MM.1S (cell line): Measurements from ENCODE around the gene TBX6.
"Not testable (repeated sequence)": the region's sequence is repeated elsewhere in the genome, so short reads cannot be mapped to it uniquely, and the experiment has no call there.

ENCODE experiments used
- DNase-seq: peaks from one replicate; pipeline ENCODE4 v3.0.0-alpha.2; 2015
- H2AFZ ChIP-seq: fragments of 300-600 bp; sonication (generic); 2 replicates; pipeline ENCODE4 v1.6.0; 2016; ENCODE audit warnings: antibody characterized with exemption, low read length
- H3F3A ChIP-seq: fragments of 300-600 bp; sonication (generic); 2 replicates; pipeline ENCODE4 v1.6.1; 2016; ENCODE audit warnings: mild to moderate bottlenecking, antibody characterized with exemption, low read length, moderate library complexity, mixed read lengths; ENCODE audit not compliant: insufficient read depth
- H3K27ac ChIP-seq: fragments of 300-600 bp; sonication (generic); 2 replicates; pipeline ENCODE4 v1.5.1; 2016; ENCODE audit warnings: mild to moderate bottlenecking, low read length
- H3K27me3 ChIP-seq: fragments of 300-600 bp; sonication (generic); replicated peaks from 2 replicates; pipeline ENCODE4 v1.6.0; 2016; ENCODE audit warnings: low read length; ENCODE audit not compliant: insufficient read depth
- H3K36me3 ChIP-seq: fragments of 300-600 bp; sonication (generic); replicated peaks from 2 replicates; pipeline ENCODE4 v1.6.1; 2016; ENCODE audit warnings: mild to moderate bottlenecking, low read length, mixed read lengths; ENCODE audit not compliant: insufficient read depth
- H3K4me1 ChIP-seq: fragments of 300-600 bp; sonication (generic); 2 replicates; pipeline ENCODE4 v1.6.1; 2016; ENCODE audit warnings: low read length, mixed read lengths
- H3K4me2 ChIP-seq: fragments of 300-600 bp; sonication (generic); 2 replicates; pipeline ENCODE4 v1.6.0; 2016; ENCODE audit warnings: low read depth, low read length
- H3K4me3 ChIP-seq: fragments of 300-600 bp; sonication (generic); 2 replicates; pipeline ENCODE4 v1.5.1; 2016; ENCODE audit warnings: low read length, mixed read lengths
- H3K79me2 ChIP-seq: fragments of 300-600 bp; sonication (generic); 2 replicates; pipeline ENCODE4 v1.6.1; 2016; ENCODE audit warnings: mixed run types, low read length, mixed read lengths
- H3K9ac ChIP-seq: fragments of 300-600 bp; sonication (generic); 2 replicates; pipeline ENCODE4 v1.6.1; 2016; ENCODE audit warnings: low read length, mixed read lengths
- H3K9me2 ChIP-seq: fragments of 300-600 bp; sonication (generic); replicated peaks from 2 replicates; pipeline ENCODE4 v1.6.1; 2016; ENCODE audit warnings: mild to moderate bottlenecking, low read length, mixed read lengths; ENCODE audit not compliant: insufficient read depth
- H3K9me3 ChIP-seq: fragments of 300-600 bp; sonication (generic); replicated peaks from 2 replicates; pipeline ENCODE4 v1.6.1; 2016; ENCODE audit warnings: mild to moderate bottlenecking, low read length, mixed read lengths; ENCODE audit not compliant: insufficient read depth
- H4K20me1 ChIP-seq: fragments of 300-600 bp; sonication (generic); 2 replicates; pipeline ENCODE4 v1.6.1; 2016; ENCODE audit warnings: mild to moderate bottlenecking, low read length, moderate library complexity, mixed read lengths; ENCODE audit not compliant: insufficient read depth
- CTCF ChIP-seq: fragments of 300-600 bp; sonication (generic); IDR thresholded peaks from 2 replicates; pipeline ENCODE4 v1.5.1; 2016; ENCODE audit warnings: antibody characterized with exemption, low read length, mixed read lengths
- EZH2 ChIP-seq: fragments of 300-600 bp; sonication (generic); optimal IDR thresholded peaks from 2 replicates; pipeline ENCODE3; 2017; ENCODE audit warnings: low read depth, mild to moderate bottlenecking, antibody characterized with exemption, low read length, mixed read lengths
- EZH2phosphoT487 ChIP-seq: fragments of 300-600 bp; sonication (generic); IDR thresholded peaks from 2 replicates; pipeline ENCODE4 v1.6.1; 2018; ENCODE audit warnings: antibody characterized with exemption, low read length

TBX6 gene

DNA sequence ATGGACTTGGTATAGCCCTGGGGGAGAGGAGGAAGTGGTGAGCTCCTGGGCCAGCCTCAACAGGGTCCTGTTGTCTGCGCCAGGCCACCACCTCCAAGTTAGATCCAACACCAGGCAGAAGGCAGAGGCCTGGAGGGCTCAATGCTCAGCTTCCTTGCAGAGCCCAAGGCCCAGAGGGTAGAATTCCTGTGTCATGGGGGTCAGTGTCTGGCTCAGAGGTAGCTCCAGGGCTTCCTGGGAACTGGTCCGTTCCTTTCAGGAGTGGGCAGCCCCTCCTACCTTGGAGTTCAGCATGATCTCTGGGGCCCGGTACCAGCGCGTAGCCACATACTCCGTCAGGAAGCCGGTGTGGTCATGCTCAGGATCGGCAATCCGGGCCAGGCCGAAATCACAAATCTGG, 26.0 kb upstream of the TBX6 start:
- Histone ChIP-seq H4K20me1 (no peaks in the 10 kb centered on the region), H3K79me2 (peaks cover 16% of the 10 kb centered on the region), H3K27ac (no peak overlapping the region), H3K9me2 (no peaks in the 10 kb centered on the region), H3F3A (peaks cover 15% of the 10 kb centered on the region), H3K9me3 (no peaks in the 10 kb centered on the region), H3K4me1 (peaks cover 17% of the 10 kb centered on the region), H3K27me3 (no peaks in the 10 kb centered on the region), H2AFZ (no peak overlapping the region), H3K4me3 (no peak overlapping the region), H3K4me2 (no peak overlapping the region), H3K9ac (no peak overlapping the region), H3K36me3 (no peaks in the 10 kb centered on the region)
- no peak for TF ChIP-seq CTCF
- TF ChIP-seq EZH2, result no peak
- no peak for TF ChIP-seq EZH2phosphoT487
- no peak for DNase-seq

GRCh38 chr16:30116291-30117207, 24.8 kb upstream of the TBX6 start:
- peaks cover 15% of the 10 kb centered on the region for H3F3A ChIP-seq
- no peaks in the 10 kb centered on the region for H3K27me3 ChIP-seq
- TF ChIP-seq EZH2 (no peak), EZH2phosphoT487 (no peak), CTCF (no peak)
- H3K4me3 ChIP-seq, result no peak overlapping the region
- no peak overlapping the region for H3K9ac ChIP-seq
- peak overlapping the region; percentile 65; the same call in 1 of the 2 replicates for H3K27ac ChIP-seq
- H3K4me2 ChIP-seq, result no peak overlapping the region
- H3K36me3 ChIP-seq, result no peaks in the 10 kb centered on the region
- no peaks in the 10 kb centered on the region for H3K9me3 ChIP-seq
- no peak for DNase-seq
- H4K20me1 ChIP-seq, result no peaks in the 10 kb centered on the region
- H3K4me1 ChIP-seq, result peaks cover 17% of the 10 kb centered on the region
- no peaks in the 10 kb centered on the region for H3K9me2 ChIP-seq
- peaks cover 4% of the 10 kb centered on the region; the same call in 1 of the 2 replicates for H3K79me2 ChIP-seq
- H2AFZ ChIP-seq, result no peak overlapping the region

GRCh38 chr16:30115238-30115637, 23.5 kb upstream of the TBX6 start:
- Histone ChIP-seq H3K9ac (peak overlapping the region; percentile 6; the same call in 1 of the 2 replicates), H3K79me2 (no peaks in the 10 kb centered on the region), H3K36me3 (no peaks in the 10 kb centered on the region), H3K4me2 (peak overlapping the region; percentile 45; the same call in 1 of the 2 replicates), H3K9me2 (no peaks in the 10 kb centered on the region), H3K4me1 (peaks cover 17% of the 10 kb centered on the region), H3K4me3 (no peak overlapping the region), H3F3A (peaks cover 15% of the 10 kb centered on the region), H2AFZ (no peak overlapping the region), H3K9me3 (no peaks in the 10 kb centered on the region), H3K27me3 (no peaks in the 10 kb centered on the region), H4K20me1 (no peaks in the 10 kb centered on the region), H3K27ac (peak overlapping the region; percentile 65; the same call in 1 of the 2 replicates)
- TF ChIP-seq CTCF, result no peak
- TF ChIP-seq EZH2, result no peak
- TF ChIP-seq EZH2phosphoT487, result no peak
- DNase-seq, result peak; percentile 97

DNA sequence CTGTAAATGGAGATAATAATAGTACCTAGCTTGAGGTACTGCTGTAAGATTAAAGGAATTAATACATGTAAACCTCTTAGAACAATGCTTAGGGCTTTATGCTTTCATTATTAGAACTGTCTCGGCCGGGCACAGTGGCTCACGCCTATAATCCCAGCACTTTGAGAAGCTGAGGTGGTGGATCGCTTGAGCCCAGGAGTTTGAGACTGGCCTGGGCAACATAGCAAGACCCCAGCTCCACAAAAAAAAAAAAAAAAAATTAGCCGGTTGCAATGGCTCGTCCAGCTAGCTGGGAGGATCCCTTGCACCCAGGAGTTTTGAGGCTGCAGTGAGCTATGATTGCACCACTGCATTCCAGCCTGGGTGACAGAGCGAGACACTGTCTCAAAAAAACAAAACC, 23.1 kb upstream of the TBX6 start:
- H3K27me3 ChIP-seq, H3K9me3 ChIP-seq, DNase-seq, H3K9me2 ChIP-seq, H3K36me3 ChIP-seq, H4K20me1 ChIP-seq, H2AFZ ChIP-seq, H3K79me2 ChIP-seq: not testable (repeated sequence)
- peak overlapping the region; percentile 65; the same call in 1 of the 2 replicates for H3K27ac ChIP-seq
- H3K9ac ChIP-seq, result peak overlapping the region; percentile 35; the same call in 1 of the 2 replicates
- H3F3A ChIP-seq, result peaks cover 15% of the 10 kb centered on the region
- H3K4me2 ChIP-seq, result peak overlapping the region; percentile 45; the same call in 1 of the 2 replicates
- 0 out of 2 replicates have a peak overlapping the region, but pooled peaks have one; percentile 6 for H3K4me3 ChIP-seq
- peaks cover 17% of the 10 kb centered on the region for H3K4me1 ChIP-seq
